A673 (cell line): ENCODE results near the gene TCF7.

Experiments used
- EZH2 ChIP-seq: fragments of 200-600 bp; sonication (generic); IDR thresholded peaks from 2 replicates; pipeline ENCODE4 v1.6.1; 2017; ENCODE audit warnings: borderline replicate concordance, low read depth, mild to moderate bottlenecking, mixed read lengths, antibody characterized with exemption, low read length; ENCODE audit not compliant: poor library complexity, severe bottlenecking
- TF ChIP-seq, protein P1 (sequence below): fragments of 300-800, 200-600 bp; sonication (generic); conservative IDR thresholded peaks from 2 replicates; pipeline ENCODE4 v1.5.1; 2017; ENCODE audit warnings: low read depth, mild to moderate bottlenecking, antibody characterized with exemption, low read length, moderate library complexity, mixed read lengths

- TF ChIP-seq, protein P1, sequence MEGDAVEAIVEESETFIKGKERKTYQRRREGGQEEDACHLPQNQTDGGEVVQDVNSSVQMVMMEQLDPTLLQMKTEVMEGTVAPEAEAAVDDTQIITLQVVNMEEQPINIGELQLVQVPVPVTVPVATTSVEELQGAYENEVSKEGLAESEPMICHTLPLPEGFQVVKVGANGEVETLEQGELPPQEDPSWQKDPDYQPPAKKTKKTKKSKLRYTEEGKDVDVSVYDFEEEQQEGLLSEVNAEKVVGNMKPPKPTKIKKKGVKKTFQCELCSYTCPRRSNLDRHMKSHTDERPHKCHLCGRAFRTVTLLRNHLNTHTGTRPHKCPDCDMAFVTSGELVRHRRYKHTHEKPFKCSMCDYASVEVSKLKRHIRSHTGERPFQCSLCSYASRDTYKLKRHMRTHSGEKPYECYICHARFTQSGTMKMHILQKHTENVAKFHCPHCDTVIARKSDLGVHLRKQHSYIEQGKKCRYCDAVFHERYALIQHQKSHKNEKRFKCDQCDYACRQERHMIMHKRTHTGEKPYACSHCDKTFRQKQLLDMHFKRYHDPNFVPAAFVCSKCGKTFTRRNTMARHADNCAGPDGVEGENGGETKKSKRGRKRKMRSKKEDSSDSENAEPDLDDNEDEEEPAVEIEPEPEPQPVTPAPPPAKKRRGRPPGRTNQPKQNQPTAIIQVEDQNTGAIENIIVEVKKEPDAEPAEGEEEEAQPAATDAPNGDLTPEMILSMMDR, result no peak
- TF ChIP-seq EZH2, result no peak
These were observed 69.0 kb downstream of the TCF7 start for GRCh38 chr5:134183481-134183880.
